Astrocyte (in vitro differentiated cells and primary cell): ENCODE measurements around the gene RPS6KA2. TPM values are rescaled to one million over a fixed set of nuclear protein-coding genes. Genes with fewer than 3 reads are reported as not detected.
A peak's percentile ranks its signal among the peaks of the same experiment; 100 is the strongest.

ENCODE experiments used
- DNase-seq: peaks from one replicate; pipeline ENCODE4 v3.0.0-alpha.2; 2010; ENCODE audit warnings: low read depth
- FAIRE-seq: peaks from 2 replicates; lab custom pipeline; 2011; peaks lifted over from hg19 to GRCh38; lab: Jason Lieb, UNC
- H2AFZ ChIP-seq: 2 replicates; pipeline ENCODE4 v1.6.0; 2012; ENCODE audit warnings: low read depth, low read length, inconsistent platforms
- H3K27ac ChIP-seq: 2 replicates; pipeline ENCODE4 v1.5.1; 2011; ENCODE audit warnings: low read depth, low read length, inconsistent platforms
- H3K27me3 ChIP-seq: 2 replicates; pipeline ENCODE4 v1.6.0; 2011; ENCODE audit warnings: low read length, inconsistent platforms; ENCODE audit not compliant: insufficient read depth
- H3K36me3 ChIP-seq: 2 replicates; pipeline ENCODE4 v1.5.1; 2011; ENCODE audit warnings: low read length, inconsistent platforms; ENCODE audit not compliant: insufficient read depth
- H3K4me1 ChIP-seq: 2 replicates; pipeline ENCODE4 v1.5.1; 2011; ENCODE audit warnings: low read length, inconsistent platforms; ENCODE audit not compliant: insufficient read depth
- H3K4me2 ChIP-seq: 2 replicates; pipeline ENCODE4 v1.6.0; 2012; ENCODE audit warnings: low read length, inconsistent platforms
- H3K4me3 ChIP-seq: 2 replicates; pipeline ENCODE4 v1.5.1; 2011; ENCODE audit warnings: low read depth, mild to moderate bottlenecking, low read length, inconsistent platforms; ENCODE audit not compliant: insufficient read depth
- H3K79me2 ChIP-seq: 2 replicates; pipeline ENCODE4 v1.6.0; 2012; ENCODE audit warnings: mild to moderate bottlenecking, low read length, inconsistent platforms; ENCODE audit not compliant: insufficient read depth
- H3K9ac ChIP-seq: 2 replicates; pipeline ENCODE4 v1.6.0; 2012; ENCODE audit warnings: mild to moderate bottlenecking, low read length, inconsistent platforms
- H3K9me3 ChIP-seq: 2 replicates; pipeline ENCODE4 v1.5.1; 2012; ENCODE audit warnings: low read depth, mild to moderate bottlenecking, low read length, inconsistent platforms; ENCODE audit not compliant: insufficient read depth
- H4K20me1 ChIP-seq: 2 replicates; pipeline ENCODE4 v1.6.0; 2012; ENCODE audit warnings: low read length, inconsistent platforms; ENCODE audit not compliant: insufficient read depth
- H3K27ac Mint-ChIP-seq: one replicate; pipeline ENCODE4 v1.8.0; 2021; ENCODE audit warnings: mild to moderate bottlenecking, mixed read lengths; ENCODE audit not compliant: unreplicated experiment
- H3K27me3 Mint-ChIP-seq: one replicate; pipeline ENCODE4 v1.8.0; 2021; ENCODE audit warnings: low read depth, mixed read lengths; ENCODE audit not compliant: unreplicated experiment
- H3K36me3 Mint-ChIP-seq: one replicate; pipeline ENCODE4 v1.8.0; 2021; ENCODE audit warnings: low read depth, mixed read lengths; ENCODE audit not compliant: unreplicated experiment
- H3K4me1 Mint-ChIP-seq: one replicate; pipeline ENCODE4 v1.8.0; 2021; ENCODE audit warnings: low read depth, mixed read lengths; ENCODE audit not compliant: unreplicated experiment
- H3K4me3 Mint-ChIP-seq: one replicate; pipeline ENCODE4 v1.8.0; 2021; ENCODE audit warnings: mild to moderate bottlenecking, moderate library complexity, mixed read lengths; ENCODE audit not compliant: unreplicated experiment
- H3K9me3 Mint-ChIP-seq: one replicate; pipeline ENCODE4 v1.8.0; 2021; ENCODE audit warnings: mild to moderate bottlenecking, mixed read lengths; ENCODE audit not compliant: unreplicated experiment
- CTCF ChIP-seq: IDR thresholded peaks from 2 replicates; pipeline ENCODE4 v1.5.1; 2011; ENCODE audit warnings: low read depth, mild to moderate bottlenecking, inconsistent platforms, low read length, moderate library complexity; ENCODE audit not compliant: insufficient read depth
- EZH2 ChIP-seq: IDR thresholded peaks from 2 replicates; pipeline ENCODE4 v1.6.1; 2012; ENCODE audit warnings: mild to moderate bottlenecking, low read length, inconsistent platforms; ENCODE audit not compliant: insufficient read depth
- total RNA-seq: library from RNA; stranded (reverse); gene quantifications from 2 replicates; pipeline ENCODE4 v1.2.1, GENCODE V29; 2021

RPS6KA2 gene
- total RNA-seq, 1 donor from 2014 or later: 33.5 TPM

GRCh38 chr6:166567107-166567506, 59.9 kb downstream of the RPS6KA2 start:
- peaks cover 11% of the 10 kb centered on the region for H3K4me1 Mint-ChIP-seq

DNA sequence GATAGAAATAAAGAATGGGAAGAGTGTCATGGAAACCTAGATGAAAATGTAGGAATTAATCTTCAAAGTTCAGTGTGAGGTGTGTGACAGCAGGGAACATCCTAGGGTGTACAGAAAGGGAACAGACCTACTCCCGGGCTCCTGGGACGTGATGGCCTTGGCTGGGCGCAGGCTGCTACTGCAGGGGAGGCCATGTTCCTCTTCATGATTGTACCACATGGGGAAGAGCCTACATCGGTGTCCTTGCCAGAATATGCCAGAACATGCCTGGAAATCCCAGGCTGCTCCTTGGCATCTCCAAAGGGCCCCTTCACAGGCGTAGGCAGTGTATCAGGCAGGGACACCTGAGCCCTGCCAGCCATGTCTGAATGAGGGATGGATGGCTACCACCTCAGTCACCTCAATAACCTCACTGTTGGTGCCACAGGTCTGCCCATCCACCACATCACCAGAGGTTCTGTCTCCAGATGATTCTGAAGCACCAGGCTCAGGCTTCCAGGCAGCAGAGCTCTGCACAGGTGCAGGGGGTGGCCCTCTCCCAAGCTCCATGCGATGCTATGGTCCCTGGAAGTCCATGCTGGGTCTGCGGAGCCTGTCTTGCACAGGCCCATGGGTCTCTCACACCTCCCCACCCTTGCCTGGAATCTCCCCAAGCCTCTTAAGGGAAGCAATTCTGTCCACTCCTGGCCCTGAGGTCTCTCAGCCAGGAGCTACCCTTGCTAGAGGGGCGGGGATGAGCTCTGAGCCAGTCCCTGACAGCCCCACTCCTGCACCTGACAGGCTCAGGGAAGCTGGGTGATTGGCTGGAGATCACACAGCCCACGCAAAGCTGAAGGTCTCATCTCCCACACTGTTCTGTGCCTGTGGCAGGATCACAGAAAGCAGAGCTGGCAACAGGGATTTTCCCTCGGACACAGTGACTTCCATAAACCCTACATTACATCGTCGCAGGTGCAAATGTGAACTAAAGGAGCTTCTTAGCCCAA, 60.7 kb downstream of the RPS6KA2 start:
- FAIRE-seq (no peak), DNase-seq (no peak)
- Histone ChIP-seq H3K79me2 (peaks cover 36% of the 10 kb centered on the region), H2AFZ (no peak overlapping the region), H3K27ac (peak overlapping the region; percentile 66), H3K4me2 (peak overlapping the region; percentile 47), H3K36me3 (no peaks in the 10 kb centered on the region), H3K27me3 (no peaks in the 10 kb centered on the region), H3K9ac (peak overlapping the region; percentile 45), H3K4me3 (no peak overlapping the region), H3K9me3 (no peaks in the 10 kb centered on the region), H4K20me1 (peaks cover 12% of the 10 kb centered on the region), H3K4me1 (peaks cover 20% of the 10 kb centered on the region)
- Mint-ChIP-seq H3K27ac (no peak overlapping the region), H3K4me3 (no peak overlapping the region), H3K36me3 (peaks cover 13% of the 10 kb centered on the region), H3K9me3 (no peaks in the 10 kb centered on the region), H3K4me1 (peaks cover 13% of the 10 kb centered on the region), H3K27me3 (no peaks in the 10 kb centered on the region)
- no peak for TF ChIP-seq EZH2
- TF ChIP-seq CTCF: no peak

More at GRCh38 chr6:166567107-166567506, 59.9 kb downstream of the RPS6KA2 start:
- peak; percentile 99 for FAIRE-seq
- H3K36me3 Mint-ChIP-seq: peaks cover 10% of the 10 kb centered on the region
- Histone ChIP-seq H4K20me1 (peaks cover 12% of the 10 kb centered on the region), H3K4me1 (peaks cover 22% of the 10 kb centered on the region), H2AFZ (no peak overlapping the region), H3K27me3 (no peaks in the 10 kb centered on the region), H3K4me2 (peak overlapping the region; percentile 47), H3K27ac (peak overlapping the region; percentile 78), H3K4me3 (no peak overlapping the region), H3K36me3 (no peaks in the 10 kb centered on the region), H3K9ac (peak overlapping the region; percentile 45), H3K9me3 (no peaks in the 10 kb centered on the region), H3K79me2 (peaks cover 36% of the 10 kb centered on the region)
- peak; percentile 99 for DNase-seq
- TF ChIP-seq EZH2 (no peak), CTCF (no peak)
- peak overlapping the region; percentile 87 for H3K27ac Mint-ChIP-seq
- H3K4me3 Mint-ChIP-seq: no peak overlapping the region
- no peaks in the 10 kb centered on the region for H3K9me3 Mint-ChIP-seq
- H3K27me3 Mint-ChIP-seq: no peaks in the 10 kb centered on the region
